Measurements from ENCODE around the gene KIAA1671.

KIAA1671 gene

GRCh38 chr22:25182131-25183110, 229.9 kb downstream of the KIAA1671 start:
- no peak overlapping the region for H2AFZ ChIP-seq (ENCODE audit: low read depth)
- no peaks in the 10 kb centered on the region for H3K4me1 ChIP-seq (ENCODE audit: low read depth, poor library complexity, severe bottlenecking)
- no peaks in the 10 kb centered on the region for H4K20me1 ChIP-seq (ENCODE audit: insufficient read depth)
- TF ChIP-seq CTCF (conservative IDR thresholded peaks at IDR 0.05; ENCODE audit: low read depth, low read length), result no peak
- no peak overlapping the region for H3K9ac ChIP-seq
- no peaks in the 10 kb centered on the region for H3K27me3 ChIP-seq (ENCODE audit: insufficient read depth, low read depth)
- no peaks in the 10 kb centered on the region for H3K36me3 ChIP-seq (ENCODE audit: insufficient read depth)
- no peaks in the 10 kb centered on the region for H3K79me2 ChIP-seq (ENCODE audit: insufficient read depth, low read depth)
- H3K27ac ChIP-seq, result no peak overlapping the region
- H3K4me3 ChIP-seq (IDR thresholded peaks at IDR 0.05; ENCODE audit: insufficient read depth, low read depth, low read length), result no peak overlapping the region
- H3K4me2 ChIP-seq, result no peak overlapping the region

DNA sequence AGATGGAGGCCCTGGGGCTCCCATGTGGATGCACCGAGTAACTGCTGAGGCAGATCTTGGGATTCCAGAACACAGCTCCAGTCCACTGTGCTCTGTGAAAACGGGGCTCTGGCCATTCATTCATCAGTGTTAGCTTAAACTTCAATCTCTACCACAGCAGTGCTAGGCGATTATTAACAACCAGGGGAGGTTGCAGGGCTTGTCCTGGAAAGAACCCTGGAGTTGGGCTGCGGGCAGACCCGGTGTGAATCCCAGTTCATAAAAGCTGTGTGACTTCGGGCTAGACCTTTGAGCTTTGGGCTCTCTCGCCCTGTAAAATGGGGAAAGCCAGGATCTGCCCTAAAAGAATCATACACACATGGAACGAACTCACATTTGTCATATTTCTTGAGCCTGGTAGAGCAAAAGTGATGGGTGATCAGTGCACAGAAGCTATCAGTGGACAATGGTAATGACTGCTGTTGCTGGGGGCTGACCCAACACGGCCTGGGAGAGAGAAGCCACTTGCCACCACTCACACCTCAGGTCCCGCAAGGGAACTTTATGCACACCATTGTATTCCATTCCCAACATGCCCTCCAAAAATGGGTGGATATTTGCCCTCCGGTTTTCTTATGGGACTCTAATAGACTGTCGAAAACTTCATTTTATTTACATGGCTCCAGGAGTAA, 231.6 kb downstream of the KIAA1671 start:
- Histone ChIP-seq H2AFZ (ENCODE audit: low read depth) (no peak overlapping the region), H3K27me3 (ENCODE audit: insufficient read depth, low read depth) (no peaks in the 10 kb centered on the region), H3K4me3 (IDR thresholded peaks at IDR 0.05; ENCODE audit: insufficient read depth, low read depth, low read length) (no peak overlapping the region), H3K4me2 (no peak overlapping the region), H4K20me1 (ENCODE audit: insufficient read depth) (no peaks in the 10 kb centered on the region), H3K4me1 (ENCODE audit: low read depth, poor library complexity, severe bottlenecking) (no peaks in the 10 kb centered on the region), H3K27ac (no peak overlapping the region), H3K36me3 (ENCODE audit: insufficient read depth) (no peaks in the 10 kb centered on the region), H3K79me2 (ENCODE audit: insufficient read depth, low read depth) (no peaks in the 10 kb centered on the region), H3K9ac (no peak overlapping the region)
- no peak for TF ChIP-seq CTCF (conservative IDR thresholded peaks at IDR 0.05; ENCODE audit: low read depth, low read length)

DNA sequence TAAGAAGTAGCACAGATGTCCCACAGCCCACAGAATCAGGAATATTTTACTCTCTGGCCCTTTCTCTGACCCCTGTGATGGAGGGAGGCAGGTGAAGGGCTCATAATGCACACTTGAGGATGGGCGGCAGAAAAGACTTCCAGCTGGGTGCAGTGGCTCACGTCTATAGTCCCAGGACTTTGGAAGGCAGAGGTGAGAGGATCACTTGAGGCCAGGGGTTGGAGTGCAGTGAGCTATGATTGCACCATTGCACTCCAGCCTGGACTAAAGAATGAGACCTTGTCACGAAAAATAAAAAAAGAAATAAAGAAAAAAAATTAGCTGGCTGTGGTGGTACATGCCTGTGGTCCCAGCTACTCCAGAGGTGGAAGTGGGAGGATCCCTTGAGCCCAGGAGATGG, 233.6 kb downstream of the KIAA1671 start:
- Histone ChIP-seq H3K4me3 (IDR thresholded peaks at IDR 0.05; ENCODE audit: insufficient read depth, low read depth, low read length) (no peak overlapping the region), H3K9ac (no peak overlapping the region), H3K27ac (no peak overlapping the region), H3K36me3 (ENCODE audit: insufficient read depth) (no peaks in the 10 kb centered on the region), H3K27me3 (ENCODE audit: insufficient read depth, low read depth) (no peaks in the 10 kb centered on the region), H4K20me1 (ENCODE audit: insufficient read depth) (no peaks in the 10 kb centered on the region), H3K4me1 (ENCODE audit: low read depth, poor library complexity, severe bottlenecking) (no peaks in the 10 kb centered on the region), H3K79me2 (ENCODE audit: insufficient read depth, low read depth) (no peaks in the 10 kb centered on the region), H2AFZ (ENCODE audit: low read depth) (no peak overlapping the region), H3K4me2 (no peak overlapping the region)
- no peak for TF ChIP-seq CTCF (conservative IDR thresholded peaks at IDR 0.05; ENCODE audit: low read depth, low read length)

DNA sequence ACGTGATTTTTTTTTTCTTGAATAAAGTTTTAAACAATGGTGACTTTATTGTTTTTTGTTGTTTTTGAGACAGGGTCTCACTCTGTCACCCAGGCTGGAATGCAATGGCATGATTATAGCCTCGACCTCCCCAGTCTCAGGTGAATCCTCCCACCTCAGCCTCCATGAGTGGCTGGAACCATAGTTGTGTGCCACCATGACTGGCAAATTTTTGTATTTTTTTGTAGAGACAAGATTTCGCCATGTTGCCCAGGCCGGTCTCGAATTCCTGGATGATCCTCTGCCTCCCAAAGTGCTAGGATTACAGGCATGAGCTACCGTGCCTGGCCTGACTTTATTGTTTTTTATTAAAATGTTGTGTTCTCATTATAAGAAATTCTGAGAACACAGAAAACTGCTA, 235.0 kb downstream of the KIAA1671 start:
- H3K79me2 ChIP-seq (ENCODE audit: insufficient read depth, low read depth), result no peaks in the 10 kb centered on the region
- H4K20me1 ChIP-seq (ENCODE audit: insufficient read depth), result no peaks in the 10 kb centered on the region
- H3K4me2 ChIP-seq, result no peak overlapping the region
- no peak overlapping the region for H3K9ac ChIP-seq
- H3K27ac ChIP-seq, result no peak overlapping the region
- no peaks in the 10 kb centered on the region for H3K27me3 ChIP-seq (ENCODE audit: insufficient read depth, low read depth)
- no peaks in the 10 kb centered on the region for H3K4me1 ChIP-seq (ENCODE audit: low read depth, poor library complexity, severe bottlenecking)
- H3K4me3 ChIP-seq (IDR thresholded peaks at IDR 0.05; ENCODE audit: insufficient read depth, low read depth, low read length), result no peak overlapping the region
- no peak for TF ChIP-seq CTCF (conservative IDR thresholded peaks at IDR 0.05; ENCODE audit: low read depth, low read length)
- H3K36me3 ChIP-seq (ENCODE audit: insufficient read depth), result no peaks in the 10 kb centered on the region
- H2AFZ ChIP-seq (ENCODE audit: low read depth), result no peak overlapping the region

All from KMS-11 (cell line).